OCI-LY1 (cell line): ENCODE results near the gene ZBTB47.

Source experiments
- CTCF ChIP-seq: fragments of 200-600 bp; sonication (generic), shearing (Covaris generic); IDR thresholded peaks from 2 replicates; pipeline ENCODE4 v1.5.1; 2017; ENCODE audit warnings: mild to moderate bottlenecking, antibody characterized with exemption, low read length, moderate library complexity, mixed read lengths
- EZH2 ChIP-seq: fragments of 200-600 bp; sonication (generic), shearing (Covaris generic); IDR thresholded peaks from 2 replicates; pipeline ENCODE4 v1.8.0; 2017; ENCODE audit warnings: borderline replicate concordance, mixed run types, mild to moderate bottlenecking, antibody characterized with exemption, low read length, moderate library complexity, mixed read lengths

- TF ChIP-seq CTCF (no peak), EZH2 (no peak)
These were observed 37.5 kb downstream of the ZBTB47 start for GRCh38 chr3:42690766-42691680.
